H1 (cell line): Measurements from ENCODE around the gene TM9SF2. TPM values are rescaled to one million over a fixed set of nuclear protein-coding genes. Genes with fewer than 3 reads are reported as not detected.
A peak's percentile ranks its signal among the peaks of the same experiment; 100 is the strongest.

ENCODE experiments used
- CTCF ChIA-PET: fragments of 300-600 bp; sonication (Branson Sonifier 250); formaldehyde crosslinking; loops from one replicate; lab custom pipeline; 2021; ENCODE audit not compliant: partially characterized antibody; lab: Charles Lee
- POLR2A ChIA-PET: fragments of 300-600 bp; sonication (Branson Sonifier 250); formaldehyde crosslinking; loops from one replicate; lab custom pipeline; 2021; ENCODE audit warnings: inconsistent platforms; ENCODE audit not compliant: partially characterized antibody; lab: Charles Lee
- DNase-seq, 2 experiments: peaks; one replicate each; pipeline versions ENCODE4 v3.0.0 to v3.0.0-alpha.2; 2010 to 2022; ENCODE audit warnings: low spot score in 2 of 2, low read depth in 1 of 2, mixed read lengths in 1 of 2
- FAIRE-seq: peaks from 2 replicates; lab custom pipeline; 2011; peaks lifted over from hg19 to GRCh38; lab: Jason Lieb, UNC
- H2AFZ ChIP-seq: 2 replicates; pipeline ENCODE4 v1.8.1; 2012; ENCODE audit warnings: low read length, inconsistent platforms
- H2AK5ac ChIP-seq: 2 replicates; pipeline ENCODE4 v1.6.1; 2013; ENCODE audit warnings: low read depth, low read length
- H2BK120ac ChIP-seq: replicated peaks from 2 replicates; pipeline ENCODE3; 2013; ENCODE audit warnings: low read depth, low read length, inconsistent platforms
- H2BK12ac ChIP-seq: 2 replicates; pipeline ENCODE4 v1.6.1; 2013; ENCODE audit warnings: low read depth, low read length
- H2BK15ac ChIP-seq: 2 replicates; pipeline ENCODE4 v1.6.1; 2013; ENCODE audit warnings: low read length
- H2BK20ac ChIP-seq: 2 replicates; pipeline ENCODE4 v1.6.1; 2013; ENCODE audit warnings: low read length
- H2BK5ac ChIP-seq: 2 replicates; pipeline ENCODE4 v1.6.1; 2013; ENCODE audit warnings: low read depth, low read length
- H3K14ac ChIP-seq: 2 replicates; pipeline ENCODE4 v1.6.1; 2013; ENCODE audit warnings: inconsistent platforms; ENCODE audit not compliant: insufficient read length
- H3K18ac ChIP-seq: 2 replicates; pipeline ENCODE4 v1.6.1; 2013; ENCODE audit warnings: low read length; ENCODE audit errors: extremely low read depth
- H3K23ac ChIP-seq: 2 replicates; pipeline ENCODE4 v1.6.1; 2013; ENCODE audit warnings: inconsistent platforms; ENCODE audit not compliant: insufficient read length
- H3K23me2 ChIP-seq: 2 replicates; pipeline ENCODE4 v1.6.1; 2013; ENCODE audit warnings: low read depth, low read length
- H3K27ac ChIP-seq: 2 replicates; pipeline ENCODE4 v1.6.1; 2011; ENCODE audit warnings: low read depth, low read length, inconsistent platforms
- H3K27me3 ChIP-seq, 4 experiments: replicated peaks in 1 of 4; 1 replicate in 1 of 4; 2 replicates in 3 of 4; pipeline versions ENCODE4 v1.6.1 to v1.8.1; 2011 to 2013; ENCODE audit warnings: low read length in 3 of 4, mild to moderate bottlenecking in 3 of 4, inconsistent platforms in 2 of 4, mixed read lengths in 2 of 4, moderate library complexity in 1 of 4; ENCODE audit not compliant: control insufficient read depth in 3 of 4, insufficient read depth in 3 of 4; ENCODE audit errors: extremely low read depth in 1 of 4
- H3K36me3 ChIP-seq, 4 experiments: 2 replicates each; pipeline versions ENCODE4 v1.6.1 to v1.8.1; 2011 to 2013; ENCODE audit warnings: mild to moderate bottlenecking in 4 of 4, low read length in 3 of 4, moderate library complexity in 2 of 4, control low read depth in 1 of 4, inconsistent platforms in 1 of 4; ENCODE audit not compliant: insufficient read depth in 4 of 4, control insufficient read depth in 2 of 4
- H3K4ac ChIP-seq: replicated peaks from 2 replicates; pipeline ENCODE3; 2013; ENCODE audit warnings: low read length, low read depth, mixed read lengths, inconsistent platforms; ENCODE audit not compliant: insufficient read length
- H3K4me1 ChIP-seq, 4 experiments: replicated peaks in 1 of 4; 1 replicate in 1 of 4; 2 replicates in 3 of 4; pipeline versions ENCODE4 v1.6.1 to v1.8.1; 2011 to 2013; ENCODE audit warnings: low read length in 3 of 4, inconsistent platforms in 2 of 4, mixed read lengths in 1 of 4; ENCODE audit not compliant: insufficient read depth in 4 of 4, control insufficient read depth in 3 of 4
- H3K4me2 ChIP-seq, 2 experiments: 2 replicates each; pipeline versions ENCODE4 v1.6.1 to v1.8.1; 2011 to 2013; ENCODE audit warnings: low read depth in 2 of 2, low read length in 2 of 2, control low read depth in 1 of 2, inconsistent platforms in 1 of 2, mild to moderate bottlenecking in 1 of 2; ENCODE audit not compliant: insufficient read depth in 1 of 2
- H3K4me3 ChIP-seq, 4 experiments: fragments of 200-600, 300-600 bp in 1 of 4; sonication (generic), shearing (Covaris generic), sonication (Bioruptor Twin) in 1 of 4; 2 replicates each; pipeline versions ENCODE4 v1.5.1 to v1.8.1; 2011 to 2016; ENCODE audit warnings: low read length in 4 of 4, low read depth in 3 of 4, control low read depth in 2 of 4, inconsistent platforms in 2 of 4, mild to moderate bottlenecking in 2 of 4, mixed read lengths in 1 of 4, moderate library complexity in 1 of 4; ENCODE audit not compliant: insufficient read depth in 2 of 4; ENCODE audit errors: extremely low read depth in 1 of 4
- H3K56ac ChIP-seq: replicated peaks from 2 replicates; pipeline ENCODE3; 2013; ENCODE audit warnings: low read depth, mild to moderate bottlenecking, mixed read lengths, low read length, inconsistent platforms; ENCODE audit not compliant: insufficient read length
- H3K79me1 ChIP-seq: 2 replicates; pipeline ENCODE4 v1.6.1; 2013; ENCODE audit warnings: low read depth, low read length, control low read depth
- H3K79me2 ChIP-seq, 2 experiments: 2 replicates each; pipeline versions ENCODE4 v1.6.1 to v1.8.1; 2012 to 2013; ENCODE audit warnings: low read length in 2 of 2, mild to moderate bottlenecking in 2 of 2, inconsistent platforms in 1 of 2; ENCODE audit not compliant: insufficient read depth in 2 of 2, control insufficient read depth in 1 of 2
- H3K9ac ChIP-seq, 4 experiments: replicated peaks in 1 of 4; 1 replicate in 1 of 4; 2 replicates in 3 of 4; pipeline versions ENCODE4 v1.6.1 to v1.8.1; 2011 to 2013; ENCODE audit warnings: low read depth in 3 of 4, low read length in 3 of 4, control low read depth in 2 of 4, mild to moderate bottlenecking in 2 of 4, moderate library complexity in 2 of 4, inconsistent platforms in 1 of 4; ENCODE audit errors: extremely low read depth in 1 of 4
- H3K9me3 ChIP-seq, 2 experiments: 2 replicates each; pipeline versions ENCODE4 v1.6.1 to v1.8.1; 2012 to 2013; ENCODE audit warnings: mild to moderate bottlenecking in 2 of 2, moderate library complexity in 2 of 2, control low read depth in 1 of 2, inconsistent platforms in 1 of 2, low read depth in 1 of 2, low read length in 1 of 2, mixed read lengths in 1 of 2; ENCODE audit not compliant: insufficient read depth in 2 of 2
- H4K20me1 ChIP-seq, 2 experiments: replicated peaks in 1 of 2; 2 replicates each; pipeline versions ENCODE3 to v1.8.1; 2011 to 2013; ENCODE audit warnings: inconsistent platforms in 2 of 2, low read length in 2 of 2, mild to moderate bottlenecking in 1 of 2; ENCODE audit not compliant: insufficient read depth in 2 of 2, control insufficient read depth in 1 of 2
- H4K5ac ChIP-seq: 2 replicates; pipeline ENCODE4 v1.6.1; 2013; ENCODE audit warnings: low read length, low read depth, mixed read lengths, inconsistent platforms; ENCODE audit not compliant: insufficient read length
- H4K8ac ChIP-seq: 2 replicates; pipeline ENCODE4 v1.8.0; 2013; ENCODE audit warnings: mild to moderate bottlenecking, moderate library complexity, low read length, inconsistent platforms; ENCODE audit not compliant: insufficient read depth; ENCODE audit errors: extremely low read depth
- H4K91ac ChIP-seq: replicated peaks from 2 replicates; pipeline ENCODE3; 2013; ENCODE audit warnings: low read length, mixed read lengths, inconsistent platforms; ENCODE audit not compliant: insufficient read length
- WGBS, 2 experiments: shearing (Covaris generic) in 1 of 2; methylation state at CpG; one replicate each; pipeline versions ENCODE4 v1.1.6 to v1.1.7; 2013 to 2015; ENCODE audit warnings: low lambda C conversion rate in 2 of 2, mixed read lengths in 2 of 2, inconsistent platforms in 1 of 2, low coverage in 1 of 2, missing lambda C conversion rate in 1 of 2; ENCODE audit not compliant: insufficient replicate concordance in 2 of 2, insufficient coverage in 1 of 2, insufficient read length in 1 of 2; ENCODE audit errors: extremely low coverage in 1 of 2, missing lambda C conversion rate in 1 of 2; 5-methylcytosine and 5-hydroxymethylcytosine counted together
- polyA plus RNA-seq, 7 experiments: library from polyadenylated mRNA; depleted of rRNA in 3 of 7; stranded (reverse) in 5 of 7; unstranded in 2 of 7; fragments of >200 nt in 5 of 7; fragments of 200-250 nt in 2 of 7; gene quantifications; 1 replicate in 5 of 7; 2 replicates in 1 of 7; 4 replicates in 1 of 7; pipeline versions ENCODE4 v1.2.1 to v1.2.3, GENCODE V29; 2011 to 2013; ENCODE audit warnings: missing spikeins in 2 of 7, mixed read lengths in 2 of 7
- total RNA-seq: library from RNA; stranded (reverse); fragmentation: NEBNext Ultra II Directional; extraction: Animal tissue kit (Norgen Biotek cat#: 25700); gene quantifications from 2 replicates; pipeline ENCODE4 v1.2.1, GENCODE V29; 2021

Gene TM9SF2
- total and polyA plus RNA-seq, 2 of the 8 experiments (the other 6 are each of a cell fraction or from before 2014, with no cell fraction given): 68.0 to 101 TPM

GRCh38 chr13:99610702-99611289, 109.5 kb downstream of the TM9SF2 start:
- Histone ChIP-seq H3K27ac (no peak overlapping the region), H2BK15ac (no peak overlapping the region), H3K9me3 (no peaks in the 10 kb centered on the region), H3K36me3 (no peaks in the 10 kb centered on the region), H2BK20ac (no peak overlapping the region), H3K4me2 (no peak overlapping the region), H2BK120ac (no peak overlapping the region), H3K56ac (no peak overlapping the region), H3K4ac (no peak overlapping the region), H3K18ac (no peak overlapping the region), H3K14ac (no peak overlapping the region), H2AFZ (no peak overlapping the region), H4K8ac (no peak overlapping the region), H2BK5ac (no peak overlapping the region), H2BK12ac (no peak overlapping the region), H3K4me1 (peaks cover 3 to 9% (median 4%) of the 10 kb centered on the region in 4 experiments; a peak in 6 of 7 replicates), H4K91ac (no peak overlapping the region), H3K27me3 (no peaks in the 10 kb centered on the region), H3K79me1 (no peaks in the 10 kb centered on the region; the same call in 1 of the 2 replicates), H3K23ac (no peak overlapping the region), H2AK5ac (no peak overlapping the region), H3K9ac (no peak overlapping the region), H3K79me2 (no peaks in the 10 kb centered on the region), H4K20me1 (no peaks in the 10 kb centered on the region), H4K5ac (no peak overlapping the region), H3K23me2 (peaks cover 5% of the 10 kb centered on the region), H3K4me3 (no peak overlapping the region)
- CTCF ChIA-PET: interaction anchor here (0.6 to 2.2 kb wide), 14 partner anchors 9 to 932 kb away, joined by 3 to 10 read pairs (median 3); no protein-coding TSS in a partner anchor
- no peak for DNase-seq
- WGBS, 2 experiments: 81% methylated on average over 4 of the region's 4 CpGs; no CpG with 5 or more reads in 1 of the 2 experiments
- POLR2A ChIA-PET: interaction anchor here (1.0 to 1.3 kb wide), 2 partner anchors 20 to 638 kb away, joined by 3 to 4 read pairs; no protein-coding TSS in a partner anchor
- FAIRE-seq: peak; percentile 7
